NT2/D1 (cell line): ENCODE data around the gene ISCA1.
A peak's percentile ranks its signal among the peaks of the same experiment; 100 is the strongest.

ENCODE experiments used
- DNase-seq: peaks from one replicate; pipeline ENCODE4 v3.0.0-alpha.2; 2011; ENCODE audit warnings: low read depth, low spot score
- H3K27me3 ChIP-seq: 2 replicates; pipeline ENCODE4 v1.6.0; 2011; ENCODE audit warnings: mild to moderate bottlenecking; ENCODE audit not compliant: insufficient read length, insufficient read depth
- H3K36me3 ChIP-seq: 2 replicates; pipeline ENCODE4 v1.6.1; 2011; ENCODE audit warnings: mild to moderate bottlenecking, low read length, mixed read lengths; ENCODE audit not compliant: insufficient read depth, insufficient read length
- H3K4me1 ChIP-seq: 2 replicates; pipeline ENCODE4 v1.5.1; 2011; ENCODE audit not compliant: insufficient read depth, insufficient read length
- H3K4me3 ChIP-seq: 2 replicates; pipeline ENCODE4 v1.5.1; 2011; ENCODE audit warnings: low read depth; ENCODE audit not compliant: insufficient read length
- H3K9ac ChIP-seq: 2 replicates; pipeline ENCODE4 v1.6.0; 2011; ENCODE audit warnings: low read depth; ENCODE audit not compliant: insufficient read length
- H3K9me3 ChIP-seq: 2 replicates; pipeline ENCODE4 v1.5.1; 2011; ENCODE audit warnings: mild to moderate bottlenecking, low read length; ENCODE audit not compliant: insufficient read depth
- SUZ12 ChIP-seq: IDR thresholded peaks from 2 replicates; pipeline ENCODE4 v1.6.1; 2011; ENCODE audit not compliant: insufficient read length, insufficient read depth; ENCODE audit errors: extremely low read depth
- YY1 ChIP-seq: IDR thresholded peaks from 2 replicates; pipeline ENCODE4 v1.6.1; 2011; ENCODE audit not compliant: insufficient read length, insufficient read depth
- ZNF274 ChIP-seq: IDR thresholded peaks from 2 replicates; pipeline ENCODE4 v1.6.1; 2011; ENCODE audit warnings: mild to moderate bottlenecking, low read depth, low read length

ISCA1 gene

GRCh38 chr9:86286278-86286677, 3.9 kb upstream of the ISCA1 start:
- Histone ChIP-seq H3K4me3 (no peak overlapping the region), H3K9me3 (no peaks in the 10 kb centered on the region), H3K9ac (no peak overlapping the region), H3K27me3 (peaks cover 4% of the 10 kb centered on the region), H3K36me3 (no peaks in the 10 kb centered on the region), H3K4me1 (no peaks in the 10 kb centered on the region)
- DNase-seq = no peak
- TF ChIP-seq ZNF274 (no peak), SUZ12 (no peak), YY1 (no peak)

GRCh38 chr9:86285261-86285660, 2.9 kb upstream of the ISCA1 start:
- H3K4me1 ChIP-seq = no peaks in the 10 kb centered on the region
- H3K9ac ChIP-seq = no peak overlapping the region
- peaks cover 4% of the 10 kb centered on the region for H3K27me3 ChIP-seq
- H3K4me3 ChIP-seq = no peak overlapping the region
- no peaks in the 10 kb centered on the region for H3K36me3 ChIP-seq
- DNase-seq = no peak
- no peak for TF ChIP-seq YY1
- TF ChIP-seq SUZ12 = no peak
- no peak for TF ChIP-seq ZNF274
- H3K9me3 ChIP-seq = no peaks in the 10 kb centered on the region

DNA sequence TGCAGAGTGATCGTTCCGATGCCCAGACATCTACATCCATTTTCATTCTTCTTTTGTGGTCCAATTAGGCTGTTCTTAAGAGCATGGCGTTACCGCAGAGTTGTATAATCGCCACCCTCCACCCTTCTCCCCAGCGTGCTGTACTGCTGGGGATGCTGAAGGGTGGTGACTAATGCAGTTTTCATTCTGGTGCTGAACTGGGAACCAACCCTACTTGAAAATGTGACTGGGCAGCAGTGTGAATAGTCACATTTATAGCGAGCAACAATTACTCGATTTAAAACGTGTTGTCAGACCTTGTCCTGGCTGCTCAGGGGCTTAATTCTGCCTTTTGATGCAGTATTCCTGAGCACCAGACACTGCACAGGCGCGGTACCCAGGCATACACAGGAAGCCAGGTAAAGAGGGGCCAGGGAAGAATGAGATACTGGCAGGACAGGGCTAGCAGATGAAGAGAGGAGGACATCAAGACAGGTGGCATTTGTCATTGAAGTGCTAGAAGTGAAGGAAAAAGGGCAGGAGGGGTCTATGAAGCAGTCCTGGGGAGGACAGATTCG, 719 bp upstream of the ISCA1 start:
- peak overlapping the region; percentile 97 for H3K4me3 ChIP-seq
- H3K9ac ChIP-seq = peak overlapping the region; percentile 73
- no peak for DNase-seq

GRCh38 chr9:86281593-86282076, 703 bp downstream of the ISCA1 start:
- TF ChIP-seq SUZ12 (no peak), YY1 (no peak)
- peak overlapping the region; percentile 94 for H3K9ac ChIP-seq
- peaks cover 24% of the 10 kb centered on the region for H3K36me3 ChIP-seq
- peaks cover 5% of the 10 kb centered on the region for H3K4me1 ChIP-seq
- no peak for DNase-seq
- no peaks in the 10 kb centered on the region for H3K9me3 ChIP-seq
- peak overlapping the region; percentile 97 for H3K4me3 ChIP-seq
- H3K27me3 ChIP-seq = peaks cover 4% of the 10 kb centered on the region

More for the DNA sequence above, 719 bp upstream of the ISCA1 start:
- Histone ChIP-seq H3K36me3 (peaks cover 20% of the 10 kb centered on the region), H3K4me1 (peaks cover 5% of the 10 kb centered on the region), H3K9me3 (no peaks in the 10 kb centered on the region), H3K27me3 (peaks cover 4% of the 10 kb centered on the region)
- TF ChIP-seq ZNF274 (no peak), SUZ12 (no peak), YY1 (no peak)

DNA sequence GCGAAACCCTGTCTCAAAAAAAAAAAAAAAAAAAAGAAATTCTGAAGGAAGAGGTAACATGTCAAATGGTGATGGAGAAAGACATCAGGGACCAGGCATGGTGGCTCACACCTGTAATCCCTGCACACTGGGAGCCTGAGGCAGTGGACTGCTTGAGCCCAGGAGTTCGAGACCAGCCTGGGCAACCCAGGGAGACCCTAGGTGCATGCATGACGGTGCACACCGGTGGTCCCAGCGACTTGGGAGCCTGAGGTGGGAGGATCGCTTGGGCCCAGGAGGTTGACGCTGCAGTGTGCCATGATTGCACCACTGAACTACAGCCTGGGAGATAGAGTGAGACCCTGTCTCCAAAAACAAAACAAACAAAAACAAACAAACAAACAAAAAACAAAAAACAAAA, 1.8 kb downstream of the ISCA1 start:
- peaks cover 8% of the 10 kb centered on the region for H3K4me1 ChIP-seq
- H3K9ac ChIP-seq = peak overlapping the region; percentile 32
- peak overlapping the region; percentile 97 for H3K4me3 ChIP-seq
- H3K9me3 ChIP-seq = no peaks in the 10 kb centered on the region
- H3K27me3 ChIP-seq = peaks cover 4% of the 10 kb centered on the region
- DNase-seq = no peak
- no peak for TF ChIP-seq SUZ12
- TF ChIP-seq ZNF274 = no peak
- no peak for TF ChIP-seq YY1
- peaks cover 24% of the 10 kb centered on the region for H3K36me3 ChIP-seq

GRCh38 chr9:86279839-86280238, 2.5 kb downstream of the ISCA1 start:
- peaks cover 28% of the 10 kb centered on the region for H3K36me3 ChIP-seq
- no peak for DNase-seq
- peaks cover 4% of the 10 kb centered on the region for H3K27me3 ChIP-seq
- no peak overlapping the region for H3K4me3 ChIP-seq
- H3K4me1 ChIP-seq = peaks cover 8% of the 10 kb centered on the region
- no peaks in the 10 kb centered on the region for H3K9me3 ChIP-seq
- TF ChIP-seq SUZ12 (no peak), ZNF274 (no peak), YY1 (no peak)
- H3K9ac ChIP-seq = no peak overlapping the region

- H3K36me3 ChIP-seq = peaks cover 55% of the 10 kb centered on the region
- peaks cover 8% of the 10 kb centered on the region for H3K4me1 ChIP-seq
- no peak overlapping the region for H3K9ac ChIP-seq
- no peak for TF ChIP-seq SUZ12
- no peaks in the 10 kb centered on the region for H3K9me3 ChIP-seq
- H3K4me3 ChIP-seq = no peak overlapping the region
- no peak for DNase-seq
- H3K27me3 ChIP-seq = no peaks in the 10 kb centered on the region
Observed at GRCh38 chr9:86277072-86277471, 5.3 kb downstream of the ISCA1 start.

GRCh38 chr9:86275962-86276361, 6.4 kb downstream of the ISCA1 start:
- H3K4me1 ChIP-seq = peaks cover 8% of the 10 kb centered on the region
- TF ChIP-seq SUZ12 = no peak
- no peak for TF ChIP-seq ZNF274
- H3K9me3 ChIP-seq = peaks cover 3% of the 10 kb centered on the region
- H3K9ac ChIP-seq = no peak overlapping the region
- H3K36me3 ChIP-seq = peaks cover 66% of the 10 kb centered on the region
- no peak for DNase-seq
- H3K27me3 ChIP-seq = no peaks in the 10 kb centered on the region
- H3K4me3 ChIP-seq = no peak overlapping the region
